H1 (cell line): ENCODE data around the gene ZNF488. TPM values are rescaled to one million over a fixed set of nuclear protein-coding genes. Genes with fewer than 3 reads are reported as not detected.

ENCODE experiments used
- CTCF ChIA-PET: fragments of 300-600 bp; sonication (Branson Sonifier 250); formaldehyde crosslinking; loops from one replicate; lab custom pipeline; 2021; ENCODE audit not compliant: partially characterized antibody; lab: Charles Lee
- POLR2A ChIA-PET: fragments of 300-600 bp; sonication (Branson Sonifier 250); formaldehyde crosslinking; loops from one replicate; lab custom pipeline; 2021; ENCODE audit warnings: inconsistent platforms; ENCODE audit not compliant: partially characterized antibody; lab: Charles Lee
- DNase-seq, 2 experiments: peaks; one replicate each; pipeline versions ENCODE4 v3.0.0 to v3.0.0-alpha.2; 2010 to 2022; ENCODE audit warnings: low spot score in 2 of 2, low read depth in 1 of 2, mixed read lengths in 1 of 2
- FAIRE-seq: peaks from 2 replicates; lab custom pipeline; 2011; peaks lifted over from hg19 to GRCh38; lab: Jason Lieb, UNC
- H2AFZ ChIP-seq: 2 replicates; pipeline ENCODE4 v1.8.1; 2012; ENCODE audit warnings: low read length, inconsistent platforms
- H2AK5ac ChIP-seq: 2 replicates; pipeline ENCODE4 v1.6.1; 2013; ENCODE audit warnings: low read depth, low read length
- H2BK120ac ChIP-seq: replicated peaks from 2 replicates; pipeline ENCODE3; 2013; ENCODE audit warnings: low read depth, low read length, inconsistent platforms
- H2BK12ac ChIP-seq: 2 replicates; pipeline ENCODE4 v1.6.1; 2013; ENCODE audit warnings: low read depth, low read length
- H2BK15ac ChIP-seq: 2 replicates; pipeline ENCODE4 v1.6.1; 2013; ENCODE audit warnings: low read length
- H2BK20ac ChIP-seq: 2 replicates; pipeline ENCODE4 v1.6.1; 2013; ENCODE audit warnings: low read length
- H2BK5ac ChIP-seq: 2 replicates; pipeline ENCODE4 v1.6.1; 2013; ENCODE audit warnings: low read depth, low read length
- H3K14ac ChIP-seq: 2 replicates; pipeline ENCODE4 v1.6.1; 2013; ENCODE audit warnings: inconsistent platforms; ENCODE audit not compliant: insufficient read length
- H3K18ac ChIP-seq: 2 replicates; pipeline ENCODE4 v1.6.1; 2013; ENCODE audit warnings: low read length; ENCODE audit errors: extremely low read depth
- H3K23ac ChIP-seq: 2 replicates; pipeline ENCODE4 v1.6.1; 2013; ENCODE audit warnings: inconsistent platforms; ENCODE audit not compliant: insufficient read length
- H3K23me2 ChIP-seq: 2 replicates; pipeline ENCODE4 v1.6.1; 2013; ENCODE audit warnings: low read depth, low read length
- H3K27ac ChIP-seq: 2 replicates; pipeline ENCODE4 v1.6.1; 2011; ENCODE audit warnings: low read depth, low read length, inconsistent platforms
- H3K27me3 ChIP-seq, 4 experiments: replicated peaks in 1 of 4; 1 replicate in 1 of 4; 2 replicates in 3 of 4; pipeline versions ENCODE4 v1.6.1 to v1.8.1; 2011 to 2013; ENCODE audit warnings: low read length in 3 of 4, mild to moderate bottlenecking in 3 of 4, inconsistent platforms in 2 of 4, mixed read lengths in 2 of 4, moderate library complexity in 1 of 4; ENCODE audit not compliant: control insufficient read depth in 3 of 4, insufficient read depth in 3 of 4; ENCODE audit errors: extremely low read depth in 1 of 4
- H3K36me3 ChIP-seq, 4 experiments: 2 replicates each; pipeline versions ENCODE4 v1.6.1 to v1.8.1; 2011 to 2013; ENCODE audit warnings: mild to moderate bottlenecking in 4 of 4, low read length in 3 of 4, moderate library complexity in 2 of 4, control low read depth in 1 of 4, inconsistent platforms in 1 of 4; ENCODE audit not compliant: insufficient read depth in 4 of 4, control insufficient read depth in 2 of 4
- H3K4ac ChIP-seq: replicated peaks from 2 replicates; pipeline ENCODE3; 2013; ENCODE audit warnings: low read length, low read depth, mixed read lengths, inconsistent platforms; ENCODE audit not compliant: insufficient read length
- H3K4me1 ChIP-seq, 4 experiments: replicated peaks in 1 of 4; 1 replicate in 1 of 4; 2 replicates in 3 of 4; pipeline versions ENCODE4 v1.6.1 to v1.8.1; 2011 to 2013; ENCODE audit warnings: low read length in 3 of 4, inconsistent platforms in 2 of 4, mixed read lengths in 1 of 4; ENCODE audit not compliant: insufficient read depth in 4 of 4, control insufficient read depth in 3 of 4
- H3K4me2 ChIP-seq, 2 experiments: 2 replicates each; pipeline versions ENCODE4 v1.6.1 to v1.8.1; 2011 to 2013; ENCODE audit warnings: low read depth in 2 of 2, low read length in 2 of 2, control low read depth in 1 of 2, inconsistent platforms in 1 of 2, mild to moderate bottlenecking in 1 of 2; ENCODE audit not compliant: insufficient read depth in 1 of 2
- H3K4me3 ChIP-seq, 4 experiments: fragments of 200-600, 300-600 bp in 1 of 4; sonication (generic), shearing (Covaris generic), sonication (Bioruptor Twin) in 1 of 4; 2 replicates each; pipeline versions ENCODE4 v1.5.1 to v1.8.1; 2011 to 2016; ENCODE audit warnings: low read length in 4 of 4, low read depth in 3 of 4, control low read depth in 2 of 4, inconsistent platforms in 2 of 4, mild to moderate bottlenecking in 2 of 4, mixed read lengths in 1 of 4, moderate library complexity in 1 of 4; ENCODE audit not compliant: insufficient read depth in 2 of 4; ENCODE audit errors: extremely low read depth in 1 of 4
- H3K56ac ChIP-seq: replicated peaks from 2 replicates; pipeline ENCODE3; 2013; ENCODE audit warnings: low read depth, mild to moderate bottlenecking, mixed read lengths, low read length, inconsistent platforms; ENCODE audit not compliant: insufficient read length
- H3K79me1 ChIP-seq: 2 replicates; pipeline ENCODE4 v1.6.1; 2013; ENCODE audit warnings: low read depth, low read length, control low read depth
- H3K79me2 ChIP-seq, 2 experiments: 2 replicates each; pipeline versions ENCODE4 v1.6.1 to v1.8.1; 2012 to 2013; ENCODE audit warnings: low read length in 2 of 2, mild to moderate bottlenecking in 2 of 2, inconsistent platforms in 1 of 2; ENCODE audit not compliant: insufficient read depth in 2 of 2, control insufficient read depth in 1 of 2
- H3K9ac ChIP-seq, 4 experiments: replicated peaks in 1 of 4; 1 replicate in 1 of 4; 2 replicates in 3 of 4; pipeline versions ENCODE4 v1.6.1 to v1.8.1; 2011 to 2013; ENCODE audit warnings: low read depth in 3 of 4, low read length in 3 of 4, control low read depth in 2 of 4, mild to moderate bottlenecking in 2 of 4, moderate library complexity in 2 of 4, inconsistent platforms in 1 of 4; ENCODE audit errors: extremely low read depth in 1 of 4
- H3K9me3 ChIP-seq, 2 experiments: 2 replicates each; pipeline versions ENCODE4 v1.6.1 to v1.8.1; 2012 to 2013; ENCODE audit warnings: mild to moderate bottlenecking in 2 of 2, moderate library complexity in 2 of 2, control low read depth in 1 of 2, inconsistent platforms in 1 of 2, low read depth in 1 of 2, low read length in 1 of 2, mixed read lengths in 1 of 2; ENCODE audit not compliant: insufficient read depth in 2 of 2
- H4K20me1 ChIP-seq, 2 experiments: replicated peaks in 1 of 2; 2 replicates each; pipeline versions ENCODE3 to v1.8.1; 2011 to 2013; ENCODE audit warnings: inconsistent platforms in 2 of 2, low read length in 2 of 2, mild to moderate bottlenecking in 1 of 2; ENCODE audit not compliant: insufficient read depth in 2 of 2, control insufficient read depth in 1 of 2
- H4K5ac ChIP-seq: 2 replicates; pipeline ENCODE4 v1.6.1; 2013; ENCODE audit warnings: low read length, low read depth, mixed read lengths, inconsistent platforms; ENCODE audit not compliant: insufficient read length
- H4K8ac ChIP-seq: 2 replicates; pipeline ENCODE4 v1.8.0; 2013; ENCODE audit warnings: mild to moderate bottlenecking, moderate library complexity, low read length, inconsistent platforms; ENCODE audit not compliant: insufficient read depth; ENCODE audit errors: extremely low read depth
- H4K91ac ChIP-seq: replicated peaks from 2 replicates; pipeline ENCODE3; 2013; ENCODE audit warnings: low read length, mixed read lengths, inconsistent platforms; ENCODE audit not compliant: insufficient read length
- ASH2L ChIP-seq: fragments of 200-600, 300-600 bp; sonication (generic); IDR thresholded peaks from one replicate; pipeline ENCODE4 v1.7.1; 2017; ENCODE audit warnings: low read length
- ATF2 ChIP-seq: IDR thresholded peaks from 2 replicates; pipeline ENCODE4 v1.6.1; 2012; ENCODE audit warnings: low read length, inconsistent platforms
- BACH1 ChIP-seq: IDR thresholded peaks from 2 replicates; pipeline ENCODE4 v1.6.1; 2012; ENCODE audit warnings: low read length, improper control_type of control experiment
- CEBPB ChIP-seq: IDR thresholded peaks from 2 replicates; pipeline ENCODE4 v1.6.1; 2012; ENCODE audit warnings: low read depth, low read length
- CTBP2 ChIP-seq: IDR thresholded peaks from 2 replicates; pipeline ENCODE4 v1.7.0; 2011; ENCODE audit warnings: borderline replicate concordance, mild to moderate bottlenecking, moderate library complexity, mixed read lengths, low read length; ENCODE audit not compliant: insufficient read depth, insufficient read length
- E2F6 ChIP-seq: IDR thresholded peaks from 2 replicates; pipeline ENCODE4 v1.6.1; 2012; ENCODE audit warnings: inconsistent platforms
- HDAC2 ChIP-seq, 2 experiments: fragments of 300-600 bp in 1 of 2; sonication (generic) in 1 of 2; IDR thresholded peaks; 2 replicates each; pipeline ENCODE4 v1.6.1; 2011 to 2012; ENCODE audit warnings: low read depth in 2 of 2, low read length in 2 of 2, mild to moderate bottlenecking in 2 of 2, moderate library complexity in 2 of 2, borderline replicate concordance in 1 of 2, inconsistent platforms in 1 of 2
- PHF8 ChIP-seq: fragments of 200-600 bp; sonication (generic); conservative IDR thresholded peaks from 2 replicates; pipeline ENCODE4 v1.7.1; 2012; ENCODE audit warnings: low read depth, mild to moderate bottlenecking, inconsistent platforms, low read length, moderate library complexity
- SAP30 ChIP-seq: fragments of 300-600 bp; sonication (generic); IDR thresholded peaks from 2 replicates; pipeline ENCODE4 v1.7.1; 2012; ENCODE audit warnings: low read length, moderate library complexity, mild to moderate bottlenecking, inconsistent platforms; ENCODE audit not compliant: insufficient read depth, insufficient replicate concordance
- SP2 ChIP-seq: IDR thresholded peaks from 2 replicates; pipeline ENCODE4 v1.6.1; 2012; ENCODE audit warnings: mild to moderate bottlenecking, low read length, inconsistent platforms
- TAF1 ChIP-seq: IDR thresholded peaks from 2 replicates; pipeline ENCODE4 v1.6.1; 2011; ENCODE audit warnings: mild to moderate bottlenecking, low read depth, low read length
- TBP ChIP-seq: IDR thresholded peaks from 2 replicates; pipeline ENCODE4 v1.6.1; 2011; ENCODE audit warnings: low read depth, low read length, improper control_type of control experiment
- WGBS, 2 experiments: shearing (Covaris generic) in 1 of 2; methylation state at CpG; one replicate each; pipeline versions ENCODE4 v1.1.6 to v1.1.7; 2013 to 2015; ENCODE audit warnings: low lambda C conversion rate in 2 of 2, mixed read lengths in 2 of 2, inconsistent platforms in 1 of 2, low coverage in 1 of 2, missing lambda C conversion rate in 1 of 2; ENCODE audit not compliant: insufficient replicate concordance in 2 of 2, insufficient coverage in 1 of 2, insufficient read length in 1 of 2; ENCODE audit errors: extremely low coverage in 1 of 2, missing lambda C conversion rate in 1 of 2; 5-methylcytosine and 5-hydroxymethylcytosine counted together
- polyA plus RNA-seq, 7 experiments: library from polyadenylated mRNA; depleted of rRNA in 3 of 7; stranded (reverse) in 5 of 7; unstranded in 2 of 7; fragments of >200 nt in 5 of 7; fragments of 200-250 nt in 2 of 7; gene quantifications; 1 replicate in 5 of 7; 2 replicates in 1 of 7; 4 replicates in 1 of 7; pipeline versions ENCODE4 v1.2.1 to v1.2.3, GENCODE V29; 2011 to 2013; ENCODE audit warnings: missing spikeins in 2 of 7, mixed read lengths in 2 of 7
- total RNA-seq: library from RNA; stranded (reverse); fragmentation: NEBNext Ultra II Directional; extraction: Animal tissue kit (Norgen Biotek cat#: 25700); gene quantifications from 2 replicates; pipeline ENCODE4 v1.2.1, GENCODE V29; 2021

Gene ZNF488
- total and polyA plus RNA-seq, 2 of the 8 experiments (the other 6 are each of a cell fraction or from before 2014, with no cell fraction given) = 7.9 to 11.4 TPM

DNA sequence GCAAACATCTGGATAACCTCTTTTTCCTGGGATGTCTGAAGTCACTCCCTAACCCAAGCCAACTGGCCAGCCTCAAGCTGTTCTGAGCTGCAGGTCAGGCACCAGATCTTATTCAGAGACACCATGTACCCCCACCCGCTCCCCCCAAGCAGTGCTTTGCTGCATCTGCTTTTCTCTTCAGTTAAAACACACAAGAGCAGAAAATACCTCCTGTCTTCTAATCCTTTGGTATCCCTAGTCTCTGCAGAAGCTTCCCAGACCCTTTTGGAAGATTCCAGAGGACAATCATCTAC, 3.0 kb downstream of the ZNF488 start:
- Histone ChIP-seq H4K5ac (no peak overlapping the region), H3K4ac (no peak overlapping the region), H3K4me1 (peaks cover 0 to 12% (median 5%) of the 10 kb centered on the region in 4 experiments; a peak in 5 of 7 replicates), H3K14ac (no peak overlapping the region), H4K20me1 (no peaks in the 10 kb centered on the region), H4K91ac (no peak overlapping the region), H3K18ac (no peak overlapping the region), H3K9me3 (no peaks in the 10 kb centered on the region), H3K9ac (no peak overlapping the region), H3K4me3 (no peak overlapping the region), H4K8ac (no peak overlapping the region), H3K27ac (no peak overlapping the region), H2BK20ac (no peak overlapping the region), H3K4me2 (no peak overlapping the region), H2BK5ac (no peak overlapping the region), H3K36me3 (no peaks in the 10 kb centered on the region), H2BK120ac (no peak overlapping the region), H3K23ac (no peak overlapping the region), H3K79me2 (no peaks in the 10 kb centered on the region), H2BK15ac (no peak overlapping the region), H3K56ac (no peak overlapping the region), H3K27me3 (peaks cover 0 to 2% (median 1%) of the 10 kb centered on the region in 4 experiments; a peak in 1 of 7 replicates), H2AFZ (no peak overlapping the region), H2BK12ac (no peak overlapping the region), H3K79me1 (no peaks in the 10 kb centered on the region; the same call in 1 of the 2 replicates), H3K23me2 (peaks cover 9% of the 10 kb centered on the region), H2AK5ac (no peak overlapping the region)
- WGBS, 2 experiments = 91% methylated on average over 1 of the region's 1 CpG; no CpG with 5 or more reads in 1 of the 2 experiments
- ChIA-PET CTCF (interaction anchor here (0.6 to 6.0 kb wide), 8 partner anchors 13 to 1274 kb away, joined by 3 to 49 read pairs (median 6); no protein-coding TSS in a partner anchor), POLR2A (interaction anchor here (3.6 kb wide), 1 partner anchor 1097 kb away, joined by 18 read pairs; no protein-coding TSS in a partner anchor)
- FAIRE-seq (no peak), DNase-seq (no peak)
- TF ChIP-seq PHF8 (no peak), TAF1 (no peak), HDAC2 (IDR thresholded peaks at IDR 0.05; ENCODE audit: borderline replicate concordance in 1 of 2, low read depth in 2 of 2, low read length in 2 of 2) (no peak), SP2 (no peak), SAP30 (no peak), E2F6 (no peak), ATF2 (no peak), ASH2L (no peak), CTBP2 (no peak), CEBPB (no peak), BACH1 (no peak), TBP (no peak)
